HG03175 (cell line): ENCODE results near the gene IGSF23.

ENCODE experiments used
- ATAC-seq: cut with Tn5 transposase; IDR thresholded peaks from one replicate; pipeline ENCODE4 v1.9.1; 2021; ENCODE audit warnings: mild to moderate bottlenecking, moderate library complexity; ENCODE audit not compliant: unreplicated experiment

IGSF23 gene

GRCh38 chr19:44613295-44614178 is at the start of gene IGSF23:
Gene IGSF23 (plus strand): TSS chr19:44613563. CDS start chr19:44613646, 83 bp downstream.
- no peak for ATAC-seq

- no peak for ATAC-seq
Observed at GRCh38 chr19:44566984-44567383, 46.4 kb upstream of the IGSF23 start.

- no peak for ATAC-seq
Observed at GRCh38 chr19:44567745-44568144, 45.6 kb upstream of the IGSF23 start.

GRCh38 chr19:44570603-44570983 is 42.8 kb upstream of the IGSF23 start:
- no peak for ATAC-seq

GRCh38 chr19:44570984-44571684 is 42.2 kb upstream of the IGSF23 start:
- ATAC-seq: no peak

GRCh38 chr19:44571830-44572580 is 41.4 kb upstream of the IGSF23 start:
- no peak for ATAC-seq

GRCh38 chr19:44572581-44572900 is 40.8 kb upstream of the IGSF23 start:
- ATAC-seq: no peak

GRCh38 chr19:44573183-44573582 is 40.2 kb upstream of the IGSF23 start:
- ATAC-seq: no peak

- no peak for ATAC-seq
Observed at GRCh38 chr19:44573627-44574026, 39.7 kb upstream of the IGSF23 start.

- no peak for ATAC-seq
Observed at GRCh38 chr19:44574186-44574950, 39.0 kb upstream of the IGSF23 start.

- ATAC-seq: no peak
Observed at GRCh38 chr19:44575116-44575700, 38.2 kb upstream of the IGSF23 start.

- no peak for ATAC-seq
Observed at GRCh38 chr19:44576843-44577565, 36.4 kb upstream of the IGSF23 start.

GRCh38 chr19:44577566-44577874 is 35.8 kb upstream of the IGSF23 start:
- no peak for ATAC-seq

- ATAC-seq: no peak
Observed at GRCh38 chr19:44579663-44580365, 33.5 kb upstream of the IGSF23 start.

GRCh38 chr19:44580366-44580895 is 32.9 kb upstream of the IGSF23 start:
- ATAC-seq: no peak

- no peak for ATAC-seq
Observed at GRCh38 chr19:44581288-44581687, 32.1 kb upstream of the IGSF23 start.

- no peak for ATAC-seq
Observed at GRCh38 chr19:44582581-44583265, 30.6 kb upstream of the IGSF23 start.

GRCh38 chr19:44585371-44586133 is 27.8 kb upstream of the IGSF23 start:
- ATAC-seq: no peak
